Activated CD8-positive, alpha-beta T cell treated with anti-CD3 and anti-CD28 coated beads, Interleukin-2, amount 10 ng/mL, durations not matched to agents 7 days and 5 days (primary cell): ENCODE measurements around the gene AADACL2. TPM values are rescaled to one million over a fixed set of nuclear protein-coding genes. Genes with fewer than 3 reads are reported as not detected.

Experiments used
- ATAC-seq: fragments of 150-1000 bp; cut with Tn5 transposase; one replicate; pipeline ENCODE4 v1.10.0; 2021; ENCODE audit warnings: moderate library complexity
- CTCF ChIA-PET: fragments of 350-600 bp; sonication (Branson Sonifier 250); formaldehyde crosslinking; loops from one replicate; lab custom pipeline; 2021; ENCODE audit warnings: antibody characterized with exemption; lab: Charles Lee
- POLR2A ChIA-PET: fragments of 350-600 bp; sonication (Branson Sonifier 250); formaldehyde crosslinking; loops from one replicate; lab custom pipeline; 2021; ENCODE audit warnings: antibody characterized with exemption; lab: Charles Lee
- DNase-seq: peaks from one replicate; pipeline ENCODE4 v3.0.0-alpha.2; 2020
- H3K27ac Mint-ChIP-seq: one replicate; pipeline ENCODE4 v1.8.0; 2021; ENCODE audit warnings: mild to moderate bottlenecking, mixed read lengths
- H3K27me3 Mint-ChIP-seq: one replicate; pipeline ENCODE4 v1.8.0; 2021; ENCODE audit warnings: low read depth, mixed read lengths
- H3K36me3 Mint-ChIP-seq: one replicate; pipeline ENCODE4 v1.8.0; 2021; ENCODE audit warnings: low read depth, mixed read lengths
- H3K4me1 Mint-ChIP-seq: one replicate; pipeline ENCODE4 v1.8.0; 2021; ENCODE audit warnings: low read depth, mixed read lengths
- H3K4me3 Mint-ChIP-seq: one replicate; pipeline ENCODE4 v1.8.0; 2021; ENCODE audit warnings: mild to moderate bottlenecking, mixed read lengths
- H3K9me3 Mint-ChIP-seq: one replicate; pipeline ENCODE4 v1.8.0; 2022; ENCODE audit warnings: mixed read lengths; ENCODE audit not compliant: insufficient read depth
- total RNA-seq, 2 experiments: library from RNA; stranded (reverse); gene quantifications; one replicate each; pipeline ENCODE4 v1.2.3, GENCODE V29; 2021

Gene AADACL2
- total RNA-seq, 2 experiments from 2014 or later = not detected

DNA sequence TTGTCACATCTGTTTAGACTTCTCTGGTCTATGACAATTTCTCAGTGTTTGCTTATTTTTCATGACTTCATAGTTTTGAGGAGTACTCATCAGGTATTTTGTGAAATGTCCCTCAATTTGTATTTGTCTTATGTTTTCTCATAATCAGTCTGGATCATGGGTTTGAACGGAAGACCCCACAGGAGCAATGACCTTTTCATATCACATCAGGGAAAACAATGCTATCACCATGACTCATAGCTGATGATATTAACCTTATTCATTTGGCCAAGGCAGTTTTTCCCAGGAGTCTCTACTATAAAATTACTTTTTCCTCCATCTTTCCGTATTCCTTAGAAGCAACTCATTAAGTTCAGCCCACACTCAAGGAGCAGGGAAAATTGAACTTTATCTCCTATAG is 32.7 kb downstream of the AADACL2 start:
- Mint-ChIP-seq H3K27ac (no peak overlapping the region), H3K36me3 (no peaks in the 10 kb centered on the region), H3K4me3 (no peak overlapping the region), H3K9me3 (no peaks in the 10 kb centered on the region), H3K4me1 (no peaks in the 10 kb centered on the region), H3K27me3 (no peaks in the 10 kb centered on the region)
- no peak for DNase-seq
- ATAC-seq = no peak
- CTCF ChIA-PET = no interaction called here
- POLR2A ChIA-PET = no interaction called here

DNA sequence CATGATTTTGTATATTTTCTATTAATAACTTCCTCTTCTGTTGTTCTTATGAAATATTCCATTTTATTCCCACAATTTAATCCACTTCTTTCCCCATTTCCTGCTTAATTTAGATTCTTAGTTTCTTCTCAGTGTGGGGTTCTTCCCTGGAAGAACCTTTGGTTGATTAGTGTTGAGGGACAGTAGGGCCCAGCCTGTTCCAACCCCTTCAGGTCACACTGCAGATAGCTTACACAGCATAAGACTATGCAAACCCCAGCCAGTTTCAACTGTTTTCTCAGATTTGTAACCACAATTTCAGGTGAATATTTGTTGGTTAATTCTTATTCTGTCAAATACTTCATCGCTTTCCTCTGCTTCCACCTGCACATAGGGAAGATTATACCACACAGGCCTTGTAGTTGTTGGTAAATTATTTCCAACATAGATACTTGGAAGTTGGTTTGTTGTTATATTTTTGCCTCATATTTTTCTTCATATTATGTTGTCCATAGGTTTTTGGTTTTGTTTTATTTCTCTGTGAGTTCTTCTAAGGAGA is 34.7 kb downstream of the AADACL2 start:
- no peaks in the 10 kb centered on the region for H3K36me3 Mint-ChIP-seq
- ChIA-PET CTCF (no interaction called here), POLR2A (no interaction called here)
- no peaks in the 10 kb centered on the region for H3K27me3 Mint-ChIP-seq
- DNase-seq = no peak
- H3K4me3 Mint-ChIP-seq = no peak overlapping the region
- ATAC-seq = no peak
- no peaks in the 10 kb centered on the region for H3K4me1 Mint-ChIP-seq
- no peaks in the 10 kb centered on the region for H3K9me3 Mint-ChIP-seq
- no peak overlapping the region for H3K27ac Mint-ChIP-seq

DNA sequence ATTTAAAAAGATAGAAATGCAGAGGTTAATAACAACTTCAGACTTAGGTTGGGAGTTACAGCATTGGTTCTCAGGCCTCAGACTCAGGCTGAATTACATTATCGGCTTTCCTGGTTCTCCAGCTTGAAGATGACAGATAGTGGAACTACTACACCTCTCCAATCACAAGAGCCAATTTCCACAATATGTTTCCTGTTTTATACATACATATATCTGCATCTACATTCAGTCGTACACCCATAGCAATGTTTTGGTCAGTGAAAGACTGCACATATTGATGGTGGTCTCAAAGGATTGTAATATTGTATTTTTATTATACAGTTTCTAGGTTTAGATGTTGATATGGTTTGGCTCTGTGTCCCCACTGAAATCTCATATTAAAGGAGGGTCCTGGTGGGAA is 35.4 kb downstream of the AADACL2 start:
- Mint-ChIP-seq H3K27me3 (peaks cover 1% of the 10 kb centered on the region), H3K27ac (no peak overlapping the region), H3K4me3 (no peak overlapping the region), H3K4me1 (no peaks in the 10 kb centered on the region), H3K36me3 (no peaks in the 10 kb centered on the region), H3K9me3 (no peaks in the 10 kb centered on the region)
- CTCF ChIA-PET = no interaction called here
- no peak for ATAC-seq
- POLR2A ChIA-PET = no interaction called here
- DNase-seq = no peak

DNA sequence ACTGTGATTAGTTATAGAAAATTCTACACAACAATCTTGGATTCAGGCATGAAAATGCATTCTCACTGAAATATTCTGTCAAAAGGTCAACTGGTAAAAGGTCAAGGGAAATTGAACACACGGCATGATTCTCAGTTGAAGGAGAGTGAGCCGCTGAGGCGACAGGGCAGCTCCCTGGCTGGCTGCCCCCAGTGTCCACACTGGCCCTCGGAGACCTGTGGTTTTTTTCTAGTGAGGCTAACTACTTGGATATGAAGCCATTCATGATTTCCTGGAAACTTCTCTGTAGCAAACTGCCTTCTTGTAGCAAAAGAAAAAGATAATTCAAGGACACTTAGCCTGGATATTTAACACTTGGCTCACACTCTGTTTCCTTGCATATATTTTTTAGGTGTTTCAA is 37.2 kb downstream of the AADACL2 start:
- POLR2A ChIA-PET = no interaction called here
- CTCF ChIA-PET = no interaction called here
- Mint-ChIP-seq H3K27me3 (peaks cover 3% of the 10 kb centered on the region), H3K36me3 (no peaks in the 10 kb centered on the region), H3K27ac (no peak overlapping the region), H3K9me3 (no peaks in the 10 kb centered on the region), H3K4me3 (no peak overlapping the region), H3K4me1 (no peaks in the 10 kb centered on the region)
- DNase-seq (no peak), ATAC-seq (no peak)

DNA sequence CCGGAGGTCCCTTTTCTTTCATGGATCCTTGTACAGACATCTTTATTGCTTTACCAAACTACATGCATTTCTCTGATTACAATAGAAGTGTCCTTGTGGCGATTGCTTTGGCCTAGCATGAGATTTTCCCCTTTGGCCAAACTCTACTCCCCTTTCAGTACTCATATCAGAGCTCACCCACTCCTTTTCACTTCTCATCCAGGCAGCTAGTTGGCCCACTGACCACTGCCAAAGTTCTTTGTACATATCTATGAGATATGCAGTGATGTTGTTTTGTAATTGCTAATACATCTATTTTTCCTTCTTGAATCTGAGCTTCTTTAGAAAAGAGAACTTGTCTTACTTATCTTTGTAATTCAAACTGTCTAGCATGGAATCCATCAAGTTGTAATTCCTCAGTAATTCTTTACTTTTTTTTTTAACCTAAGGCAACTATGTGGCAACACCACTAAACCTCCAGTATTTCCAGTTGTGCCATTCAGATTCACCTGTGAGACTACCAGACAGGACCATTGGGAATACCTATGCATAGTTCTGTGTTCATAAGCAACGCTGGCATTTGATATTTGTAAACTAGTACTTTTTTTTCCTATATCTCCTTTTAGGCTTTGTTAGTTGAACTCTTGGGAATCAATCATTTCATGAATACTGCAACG is 39.2 kb downstream of the AADACL2 start:
- Mint-ChIP-seq H3K9me3 (no peaks in the 10 kb centered on the region), H3K27ac (no peak overlapping the region), H3K27me3 (peaks cover 3% of the 10 kb centered on the region), H3K36me3 (no peaks in the 10 kb centered on the region), H3K4me3 (no peak overlapping the region), H3K4me1 (no peaks in the 10 kb centered on the region)
- ChIA-PET POLR2A (interaction anchor here (0.6 kb wide), 1 partner anchor 190 kb away, joined by 6 read pairs; no protein-coding TSS in a partner anchor), CTCF (no interaction called here)
- ATAC-seq (no peak), DNase-seq (no peak)

DNA sequence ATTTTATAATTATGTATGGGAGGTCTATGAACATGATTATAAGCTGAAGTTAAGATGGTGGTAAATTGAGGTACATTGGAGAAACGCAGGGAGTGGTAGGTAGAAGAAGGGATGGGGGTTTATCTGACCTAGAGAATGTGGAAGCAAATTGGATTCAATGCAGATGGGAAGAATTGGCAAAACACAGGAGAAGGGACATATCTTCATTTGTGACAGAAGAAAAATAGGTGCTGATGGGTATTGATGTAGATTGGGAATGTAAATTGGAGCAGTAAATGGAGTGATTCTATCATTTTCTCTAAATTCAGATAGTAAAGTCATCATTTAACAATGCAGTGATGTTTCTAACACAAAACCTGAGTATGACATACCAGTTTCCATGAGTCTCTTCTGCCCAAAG is 40.5 kb downstream of the AADACL2 start:
- Mint-ChIP-seq H3K36me3 (no peaks in the 10 kb centered on the region), H3K9me3 (no peaks in the 10 kb centered on the region), H3K27ac (no peak overlapping the region), H3K27me3 (peaks cover 3% of the 10 kb centered on the region), H3K4me3 (no peak overlapping the region), H3K4me1 (no peaks in the 10 kb centered on the region)
- CTCF ChIA-PET = no interaction called here
- ATAC-seq = no peak
- POLR2A ChIA-PET = no interaction called here
- no peak for DNase-seq

DNA sequence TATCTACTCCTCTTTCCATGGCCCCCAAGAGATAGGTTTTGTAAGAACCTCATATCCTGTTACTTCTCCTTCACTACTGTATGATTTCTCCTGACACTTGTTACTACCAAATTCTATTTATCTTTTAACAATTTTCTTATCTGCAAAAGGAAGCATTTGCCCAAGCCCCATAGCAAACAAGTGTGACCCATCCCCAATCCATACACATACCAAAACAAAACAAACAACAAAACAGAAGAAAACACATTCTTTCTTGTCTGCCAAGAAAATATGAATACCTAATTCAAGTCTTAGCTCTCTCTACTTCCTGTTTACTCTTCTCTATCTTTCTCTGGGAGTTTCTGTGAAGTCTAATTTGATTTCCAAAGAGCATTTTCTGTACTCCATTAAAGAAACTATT is 41.2 kb downstream of the AADACL2 start:
- CTCF ChIA-PET = no interaction called here
- no peaks in the 10 kb centered on the region for H3K9me3 Mint-ChIP-seq
- H3K36me3 Mint-ChIP-seq = no peaks in the 10 kb centered on the region
- H3K27ac Mint-ChIP-seq = no peak overlapping the region
- DNase-seq (no peak), ATAC-seq (no peak)
- peaks cover 3% of the 10 kb centered on the region for H3K27me3 Mint-ChIP-seq
- POLR2A ChIA-PET = no interaction called here
- H3K4me1 Mint-ChIP-seq = no peaks in the 10 kb centered on the region
- no peak overlapping the region for H3K4me3 Mint-ChIP-seq

DNA sequence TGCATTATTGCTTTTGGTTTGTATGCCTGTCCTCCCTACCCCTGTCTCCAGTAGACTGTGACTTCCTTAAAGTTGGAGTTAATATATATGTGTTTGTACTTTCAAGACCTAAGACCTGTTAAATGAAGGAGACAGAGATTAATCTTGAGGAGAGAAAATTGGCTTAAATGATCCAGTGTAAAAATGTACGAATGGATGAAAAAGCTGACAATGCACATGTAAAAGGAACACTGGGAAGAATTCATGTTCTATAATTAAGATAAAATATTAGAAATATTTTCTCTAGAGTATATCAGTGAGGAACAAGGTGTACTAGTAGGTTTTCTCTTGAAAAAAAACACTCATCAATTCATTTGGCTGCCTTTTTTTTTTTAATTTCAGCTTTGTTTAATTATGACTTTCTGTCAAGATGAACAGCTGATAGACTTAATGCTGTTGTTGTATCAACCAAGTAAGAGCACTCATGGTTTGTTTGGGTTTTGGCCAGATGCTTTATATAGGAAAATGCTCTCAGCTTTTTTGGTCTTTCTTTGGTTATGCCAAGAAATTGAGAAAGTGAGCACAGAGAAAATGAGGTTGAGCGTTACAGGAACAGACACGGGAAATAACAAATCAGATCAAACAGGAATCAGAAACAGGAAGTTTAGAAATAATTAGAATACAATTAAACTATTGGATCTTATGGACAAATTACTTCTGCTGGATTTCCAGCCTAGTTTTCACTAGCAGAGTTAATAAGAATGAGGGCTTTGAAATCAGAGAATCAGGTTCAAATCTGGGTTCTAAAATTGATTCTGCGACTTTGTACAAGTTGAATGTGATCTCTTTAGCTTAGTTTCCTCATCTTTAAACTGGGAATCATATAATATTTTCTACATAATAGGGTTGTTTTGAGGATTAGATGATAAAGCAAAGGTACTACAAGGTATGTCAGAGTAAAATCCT is 41.9 kb downstream of the AADACL2 start:
- POLR2A ChIA-PET = no interaction called here
- DNase-seq = no peak
- no peaks in the 10 kb centered on the region for H3K9me3 Mint-ChIP-seq
- H3K4me3 Mint-ChIP-seq = no peak overlapping the region
- no peaks in the 10 kb centered on the region for H3K36me3 Mint-ChIP-seq
- no peak overlapping the region for H3K27ac Mint-ChIP-seq
- CTCF ChIA-PET = no interaction called here
- ATAC-seq = no peak
- peaks cover 3% of the 10 kb centered on the region for H3K27me3 Mint-ChIP-seq
- no peaks in the 10 kb centered on the region for H3K4me1 Mint-ChIP-seq

DNA sequence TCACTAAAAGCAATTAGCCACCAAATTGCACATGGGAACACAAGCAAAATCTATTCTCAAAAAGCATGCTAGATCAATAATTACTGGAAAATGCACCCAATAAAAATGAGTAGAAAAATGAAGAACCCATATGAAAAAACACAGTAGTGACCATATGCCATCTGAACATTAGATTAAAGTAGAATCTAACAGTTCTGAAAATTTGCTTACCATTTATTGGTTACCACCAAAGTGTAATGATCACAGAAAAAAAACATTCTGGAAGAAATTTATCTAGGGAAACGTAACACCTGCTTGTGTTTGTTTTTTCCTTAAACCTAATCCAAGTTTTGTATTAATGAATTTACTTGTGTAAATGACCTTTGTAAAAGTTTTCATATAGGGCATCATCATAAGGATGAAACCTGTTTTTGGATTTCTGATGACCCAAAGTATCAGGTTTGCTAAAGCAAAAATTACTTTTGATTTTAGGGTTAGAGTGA is 42.6 kb downstream of the AADACL2 start:
- H3K4me1 Mint-ChIP-seq = no peaks in the 10 kb centered on the region
- no peak for DNase-seq
- H3K27me3 Mint-ChIP-seq = peaks cover 3% of the 10 kb centered on the region
- ChIA-PET CTCF (no interaction called here), POLR2A (no interaction called here)
- H3K27ac Mint-ChIP-seq = no peak overlapping the region
- H3K36me3 Mint-ChIP-seq = no peaks in the 10 kb centered on the region
- ATAC-seq = no peak
- H3K4me3 Mint-ChIP-seq = no peak overlapping the region
- H3K9me3 Mint-ChIP-seq = no peaks in the 10 kb centered on the region

DNA sequence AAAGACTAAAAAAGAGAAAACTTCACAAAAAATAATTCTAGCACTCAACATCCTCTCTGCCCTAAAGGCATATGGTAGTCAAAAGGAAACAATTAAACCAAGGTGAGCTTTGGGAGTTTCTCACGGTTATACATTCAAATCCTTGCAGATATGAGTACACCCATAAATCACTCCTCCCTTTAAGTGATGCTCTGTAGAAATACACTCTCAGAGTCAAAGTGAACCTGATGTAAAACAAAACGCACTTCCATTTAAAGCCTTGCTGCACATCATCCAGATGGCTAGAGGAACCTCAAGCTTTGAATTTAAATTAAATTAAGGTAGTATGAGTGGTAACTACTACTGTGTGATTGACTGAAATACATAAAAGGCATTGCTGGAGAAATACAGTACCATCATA is 44.2 kb downstream of the AADACL2 start:
- POLR2A ChIA-PET = no interaction called here
- H3K27ac Mint-ChIP-seq = no peak overlapping the region
- no peak overlapping the region for H3K4me3 Mint-ChIP-seq
- peaks cover 3% of the 10 kb centered on the region for H3K27me3 Mint-ChIP-seq
- H3K4me1 Mint-ChIP-seq = no peaks in the 10 kb centered on the region
- no peaks in the 10 kb centered on the region for H3K36me3 Mint-ChIP-seq
- CTCF ChIA-PET = no interaction called here
- H3K9me3 Mint-ChIP-seq = no peaks in the 10 kb centered on the region
- DNase-seq (no peak), ATAC-seq (no peak)

DNA sequence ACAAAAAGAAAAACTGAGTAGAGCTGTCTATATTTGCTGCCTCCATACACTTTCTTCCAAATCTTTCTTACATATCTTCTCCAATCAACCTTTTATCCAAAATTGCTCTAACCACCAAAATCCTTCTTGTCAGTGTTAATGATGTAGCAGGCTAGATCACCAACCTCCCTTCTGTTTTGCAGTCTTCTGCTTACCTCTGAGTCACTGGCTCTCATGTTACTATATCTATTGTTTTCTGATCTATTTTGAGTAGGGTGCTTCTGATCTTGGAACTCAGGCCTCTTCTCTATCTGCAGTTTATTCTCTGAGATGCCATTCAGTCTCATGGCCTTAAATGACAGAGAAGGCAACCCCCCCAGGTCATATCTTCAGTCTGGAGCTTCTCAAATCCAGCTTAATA is 53.9 kb downstream of the AADACL2 start:
- H3K36me3 Mint-ChIP-seq = no peaks in the 10 kb centered on the region
- no peak for ATAC-seq
- no peak for DNase-seq
- ChIA-PET POLR2A (no interaction called here), CTCF (no interaction called here)
- peaks cover 2% of the 10 kb centered on the region for H3K27me3 Mint-ChIP-seq
- no peak overlapping the region for H3K4me3 Mint-ChIP-seq
- H3K9me3 Mint-ChIP-seq = no peaks in the 10 kb centered on the region
- no peak overlapping the region for H3K27ac Mint-ChIP-seq
- no peaks in the 10 kb centered on the region for H3K4me1 Mint-ChIP-seq

DNA sequence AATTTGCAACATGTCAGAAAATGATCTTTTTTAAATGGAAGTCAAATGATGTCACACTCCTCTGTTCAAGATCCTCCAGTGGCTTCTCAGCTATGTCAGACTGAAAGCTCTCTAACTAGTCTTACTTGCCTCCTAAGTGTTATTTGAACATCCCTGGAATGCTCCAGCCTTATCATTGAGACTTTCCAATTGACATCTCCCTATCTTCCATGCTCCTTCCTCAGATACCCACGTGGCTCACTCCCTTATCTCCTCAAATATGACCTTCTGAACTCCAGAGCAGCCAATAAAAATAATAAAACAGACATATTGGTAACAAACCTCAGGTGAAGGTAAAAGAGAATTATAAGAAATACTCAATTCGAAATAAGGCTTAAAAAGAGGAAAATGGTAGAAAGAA is 54.7 kb downstream of the AADACL2 start:
- Mint-ChIP-seq H3K27me3 (peaks cover 2% of the 10 kb centered on the region), H3K4me1 (no peaks in the 10 kb centered on the region), H3K4me3 (no peak overlapping the region), H3K36me3 (no peaks in the 10 kb centered on the region), H3K9me3 (no peaks in the 10 kb centered on the region), H3K27ac (no peak overlapping the region)
- ChIA-PET CTCF (no interaction called here), POLR2A (no interaction called here)
- DNase-seq (no peak), ATAC-seq (no peak)
